WTC11 (cell line): ENCODE data around the gene FRMD4A.

Experiments
- CTCF ChIP-seq: fragments of 200-600 bp; IDR thresholded peaks from 2 replicates; pipeline ENCODE4 v1.8.0; 2022; ENCODE audit warnings: antibody characterized with exemption
- E2F5 ChIP-seq: sonication (generic); formaldehyde crosslinking; IDR thresholded peaks from 2 replicates; pipeline ENCODE4 v1.8.1; 2022; ENCODE audit warnings: mild to moderate bottlenecking, moderate library complexity, missing genetic modification reagents
- FOXJ3 ChIP-seq: sonication (generic); formaldehyde crosslinking; IDR thresholded peaks from 2 replicates; pipeline ENCODE4 v1.9.0; 2021; ENCODE audit warnings: missing genetic modification reagents, mild to moderate bottlenecking, borderline replicate concordance
- TF ChIP-seq, protein P1 (sequence below): sonication (generic); formaldehyde crosslinking; IDR thresholded peaks from 2 replicates; pipeline ENCODE4 v1.8.1; 2023; ENCODE audit warnings: mild to moderate bottlenecking, missing genetic modification reagents, moderate library complexity
- TF ChIP-seq, protein P2 (sequence below): fragments of 250-450 bp; sonication (Bioruptor Pico); IDR thresholded peaks from 2 replicates; pipeline ENCODE4 v2.1.2; 2022; ENCODE audit warnings: mild to moderate bottlenecking, moderate library complexity
- TF ChIP-seq, protein P3 (sequence below): sonication (generic); formaldehyde crosslinking; IDR thresholded peaks from 2 replicates; pipeline ENCODE4 v1.8.1; 2023; ENCODE audit warnings: mild to moderate bottlenecking, missing genetic modification reagents, moderate library complexity

DNA sequence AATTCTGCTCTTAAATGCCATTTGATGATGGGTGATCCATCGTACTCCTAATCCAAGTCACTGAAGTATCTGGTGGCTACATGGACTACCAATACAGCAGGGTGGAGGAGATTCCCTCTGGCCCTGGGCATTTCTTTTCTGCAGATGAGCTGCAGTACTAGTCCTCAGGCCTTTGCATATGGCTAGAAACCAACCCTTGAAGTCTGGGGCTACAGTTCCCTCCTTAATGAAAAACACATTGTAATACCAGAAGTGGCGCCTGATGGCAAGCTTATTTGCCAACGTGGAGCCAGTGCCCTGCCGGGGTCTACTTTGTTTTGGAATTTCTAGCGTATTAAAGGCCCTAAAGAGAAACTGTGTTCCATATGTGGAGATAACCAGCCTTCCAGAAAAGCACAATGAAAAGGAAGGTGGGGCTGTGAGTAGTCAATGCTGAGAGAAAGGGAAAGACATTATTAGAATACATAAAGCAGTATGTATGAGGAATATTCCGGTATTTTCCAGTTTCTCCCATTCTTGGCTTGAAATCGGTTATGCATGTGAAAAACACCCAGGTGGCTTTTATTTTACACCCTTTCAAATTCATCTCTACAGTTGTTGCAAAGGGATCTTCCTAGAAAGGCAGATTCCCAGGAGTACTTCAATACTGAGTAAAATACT, 375.2 kb downstream of the FRMD4A start:
- TF ChIP-seq, protein P1, sequence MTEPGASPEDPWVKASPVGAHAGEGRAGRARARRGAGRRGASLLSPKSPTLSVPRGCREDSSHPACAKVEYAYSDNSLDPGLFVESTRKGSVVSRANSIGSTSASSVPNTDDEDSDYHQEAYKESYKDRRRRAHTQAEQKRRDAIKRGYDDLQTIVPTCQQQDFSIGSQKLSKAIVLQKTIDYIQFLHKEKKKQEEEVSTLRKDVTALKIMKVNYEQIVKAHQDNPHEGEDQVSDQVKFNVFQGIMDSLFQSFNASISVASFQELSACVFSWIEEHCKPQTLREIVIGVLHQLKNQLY (CRISPR knock-in tag) = no peak
- TF ChIP-seq, protein P2, sequence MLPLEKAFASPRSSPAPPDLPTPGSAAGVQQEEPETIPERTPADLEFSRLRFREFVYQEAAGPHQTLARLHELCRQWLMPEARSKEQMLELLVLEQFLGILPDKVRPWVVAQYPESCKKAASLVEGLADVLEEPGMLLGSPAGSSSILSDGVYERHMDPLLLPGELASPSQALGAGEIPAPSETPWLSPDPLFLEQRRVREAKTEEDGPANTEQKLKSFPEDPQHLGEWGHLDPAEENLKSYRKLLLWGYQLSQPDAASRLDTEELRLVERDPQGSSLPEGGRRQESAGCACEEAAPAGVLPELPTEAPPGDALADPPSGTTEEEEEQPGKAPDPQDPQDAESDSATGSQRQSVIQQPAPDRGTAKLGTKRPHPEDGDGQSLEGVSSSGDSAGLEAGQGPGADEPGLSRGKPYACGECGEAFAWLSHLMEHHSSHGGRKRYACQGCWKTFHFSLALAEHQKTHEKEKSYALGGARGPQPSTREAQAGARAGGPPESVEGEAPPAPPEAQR (CRISPR knock-in tag) = no peak
- TF ChIP-seq E2F5 = no peak
- no peak for TF ChIP-seq CTCF
- no peak for TF ChIP-seq FOXJ3 (CRISPR knock-in tag)
- TF ChIP-seq, protein P3, sequence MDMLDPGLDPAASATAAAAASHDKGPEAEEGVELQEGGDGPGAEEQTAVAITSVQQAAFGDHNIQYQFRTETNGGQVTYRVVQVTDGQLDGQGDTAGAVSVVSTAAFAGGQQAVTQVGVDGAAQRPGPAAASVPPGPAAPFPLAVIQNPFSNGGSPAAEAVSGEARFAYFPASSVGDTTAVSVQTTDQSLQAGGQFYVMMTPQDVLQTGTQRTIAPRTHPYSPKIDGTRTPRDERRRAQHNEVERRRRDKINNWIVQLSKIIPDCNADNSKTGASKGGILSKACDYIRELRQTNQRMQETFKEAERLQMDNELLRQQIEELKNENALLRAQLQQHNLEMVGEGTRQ (CRISPR knock-in tag) = no peak
